RCC 7860 (cell line): ENCODE measurements around the gene LRRC8C.
A peak's percentile ranks its signal among the peaks of the same experiment; 100 is the strongest.

ENCODE experiments used
- DNase-seq: peaks from one replicate; pipeline ENCODE4 v3.0.0-alpha.2; 2015; ENCODE audit warnings: low spot score
- FAIRE-seq: peaks from 2 replicates; lab custom pipeline; 2012; peaks lifted over from hg19 to GRCh38; lab: Jason Lieb, UNC

LRRC8C gene

GRCh38 chr1:89761338-89761737, 128.4 kb downstream of the LRRC8C start:
- no peak for FAIRE-seq

GRCh38 chr1:89761901-89762300, 129.0 kb downstream of the LRRC8C start:
- FAIRE-seq: no peak
- DNase-seq: no peak

More at GRCh38 chr1:89761338-89761737, 128.4 kb downstream of the LRRC8C start:
- no peak for DNase-seq

- no peak for FAIRE-seq
- DNase-seq: no peak
Observed at GRCh38 chr1:89762386-89762778, 129.5 kb downstream of the LRRC8C start.

DNA sequence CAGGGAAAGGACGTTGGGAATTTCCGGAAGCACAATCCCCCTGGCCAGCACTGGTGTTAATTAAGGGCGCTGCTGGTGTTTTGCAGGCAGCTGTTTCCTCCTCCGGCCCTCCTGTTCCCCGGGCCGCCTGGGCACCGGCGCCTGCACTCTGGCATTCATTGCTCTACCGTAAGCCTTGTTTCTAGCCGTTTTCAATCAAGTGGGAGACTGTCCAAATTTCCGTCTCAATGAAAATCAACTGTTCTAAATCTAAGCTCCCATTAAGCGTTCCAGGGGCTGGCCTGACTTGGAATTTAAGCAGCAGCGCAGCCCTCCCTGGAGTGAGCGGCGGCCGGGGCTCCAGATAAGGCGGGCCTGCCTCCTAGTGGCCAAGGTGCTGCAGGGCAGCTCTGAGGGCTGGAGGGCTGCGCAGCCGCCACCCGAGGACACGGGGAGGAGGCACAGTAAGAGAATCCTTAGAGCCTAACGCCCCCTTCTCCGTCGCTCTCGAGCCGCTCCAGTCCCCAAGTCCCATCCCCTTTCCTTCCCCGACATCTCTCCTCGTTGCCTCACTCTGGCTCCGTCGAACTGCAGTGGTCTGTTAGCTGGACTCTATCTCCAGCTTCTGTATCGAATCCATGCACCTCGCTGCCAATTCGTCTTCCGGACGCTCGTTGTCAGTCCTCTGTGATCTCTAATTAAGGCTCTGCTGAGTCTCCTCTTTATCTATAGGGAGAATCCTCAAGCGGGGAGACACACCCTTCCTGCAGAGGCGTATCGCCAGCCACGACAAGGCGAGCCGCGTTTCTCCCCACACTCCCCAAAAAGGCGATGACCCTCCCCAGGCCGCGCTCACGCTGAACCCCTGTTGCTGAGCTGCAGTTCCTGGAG, 130.1 kb downstream of the LRRC8C start:
- DNase-seq (peak; percentile 53), FAIRE-seq (no peak)

GRCh38 chr1:89763649-89763986, 130.7 kb downstream of the LRRC8C start:
- no peak for DNase-seq
- no peak for FAIRE-seq

DNA sequence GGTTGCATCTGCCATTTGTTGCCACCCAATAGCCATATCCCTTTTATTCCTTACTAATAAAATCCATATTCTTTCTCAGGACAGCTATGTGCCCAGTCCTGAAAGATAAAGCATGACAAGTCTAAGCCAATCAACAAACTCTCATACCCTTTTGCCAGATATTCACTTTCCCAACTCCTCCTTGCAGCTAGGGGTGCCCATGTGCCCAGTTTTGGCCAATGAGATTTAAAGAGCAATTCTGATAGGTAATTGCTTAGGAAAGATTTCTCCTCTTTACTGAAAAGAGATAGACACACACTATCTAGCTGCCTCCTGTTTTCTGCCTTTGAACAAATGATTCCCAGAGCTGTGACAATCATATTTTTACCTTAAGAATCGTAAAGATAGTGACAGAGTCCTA, 132.9 kb downstream of the LRRC8C start:
- DNase-seq (no peak), FAIRE-seq (no peak)

GRCh38 chr1:89767618-89768017, 134.7 kb downstream of the LRRC8C start:
- no peak for FAIRE-seq

More at GRCh38 chr1:89767618-89768017, 134.7 kb downstream of the LRRC8C start:
- DNase-seq: no peak
